ENCODE data around the gene C1orf21. TPM values are rescaled to one million over a fixed set of nuclear protein-coding genes. Genes with fewer than 3 reads are reported as not detected.

The C1orf21 gene
- total RNA-seq, 2 experiments from 2014 or later = 1.9 to 2.2 TPM

GRCh38 chr1:184422490-184423233 is 35.8 kb downstream of the C1orf21 start:
- no peak overlapping the region for H3K27ac Mint-ChIP-seq
- CTCF ChIA-PET = no interaction called here
- no peak for DNase-seq
- POLR2A ChIA-PET = no interaction called here
- H3K4me1 Mint-ChIP-seq (ENCODE audit: low read depth) = no peaks in the 10 kb centered on the region
- intact Hi-C loops (cut with micrococcal nuclease) = no loop called here
- H3K4me3 Mint-ChIP-seq = no peak overlapping the region
- no peaks in the 10 kb centered on the region for H3K36me3 Mint-ChIP-seq
- no peaks in the 10 kb centered on the region for H3K9me3 Mint-ChIP-seq
- peaks cover 18% of the 10 kb centered on the region for H3K27me3 Mint-ChIP-seq

GRCh38 chr1:184423649-184424048 is 36.8 kb downstream of the C1orf21 start:
- no peak for DNase-seq
- Mint-ChIP-seq H3K4me1 (ENCODE audit: low read depth) (no peaks in the 10 kb centered on the region), H3K9me3 (no peaks in the 10 kb centered on the region), H3K27ac (no peak overlapping the region), H3K36me3 (no peaks in the 10 kb centered on the region), H3K27me3 (peaks cover 17% of the 10 kb centered on the region), H3K4me3 (no peak overlapping the region)
- POLR2A ChIA-PET = no interaction called here
- intact Hi-C loops (cut with micrococcal nuclease) = no loop called here
- CTCF ChIA-PET = no interaction called here

- no peak overlapping the region for H3K27ac Mint-ChIP-seq
- ChIA-PET CTCF (no interaction called here), POLR2A (no interaction called here)
- peaks cover 15% of the 10 kb centered on the region for H3K27me3 Mint-ChIP-seq
- H3K36me3 Mint-ChIP-seq = no peaks in the 10 kb centered on the region
- H3K9me3 Mint-ChIP-seq = no peaks in the 10 kb centered on the region
- intact Hi-C loops (cut with micrococcal nuclease) = no loop called here
- H3K4me3 Mint-ChIP-seq = no peak overlapping the region
- no peak for DNase-seq
- no peaks in the 10 kb centered on the region for H3K4me1 Mint-ChIP-seq (ENCODE audit: low read depth)
Observed at GRCh38 chr1:184424157-184424556, 37.3 kb downstream of the C1orf21 start.

GRCh38 chr1:184424945-184425344 is 38.1 kb downstream of the C1orf21 start:
- CTCF ChIA-PET = no interaction called here
- Mint-ChIP-seq H3K27me3 (peaks cover 14% of the 10 kb centered on the region), H3K27ac (no peak overlapping the region), H3K36me3 (no peaks in the 10 kb centered on the region), H3K4me3 (no peak overlapping the region), H3K9me3 (no peaks in the 10 kb centered on the region), H3K4me1 (ENCODE audit: low read depth) (no peaks in the 10 kb centered on the region)
- intact Hi-C loops (cut with micrococcal nuclease) = no loop called here
- POLR2A ChIA-PET = no interaction called here
- DNase-seq = no peak

GRCh38 chr1:184425449-184426277 is 38.8 kb downstream of the C1orf21 start:
- H3K4me1 Mint-ChIP-seq (ENCODE audit: low read depth) = no peaks in the 10 kb centered on the region
- H3K27me3 Mint-ChIP-seq = peaks cover 14% of the 10 kb centered on the region
- H3K36me3 Mint-ChIP-seq = no peaks in the 10 kb centered on the region
- H3K4me3 Mint-ChIP-seq = no peak overlapping the region
- CTCF ChIA-PET = no interaction called here
- no peak for DNase-seq
- H3K9me3 Mint-ChIP-seq = no peaks in the 10 kb centered on the region
- POLR2A ChIA-PET = no interaction called here
- H3K27ac Mint-ChIP-seq = no peak overlapping the region
- intact Hi-C loops (cut with micrococcal nuclease) = no loop called here

GRCh38 chr1:184426278-184426674 is 39.4 kb downstream of the C1orf21 start:
- Mint-ChIP-seq H3K27me3 (peaks cover 14% of the 10 kb centered on the region), H3K9me3 (no peaks in the 10 kb centered on the region), H3K4me1 (ENCODE audit: low read depth) (no peaks in the 10 kb centered on the region), H3K27ac (no peak overlapping the region), H3K36me3 (no peaks in the 10 kb centered on the region), H3K4me3 (no peak overlapping the region)
- CTCF ChIA-PET = no interaction called here
- intact Hi-C loops (cut with micrococcal nuclease) = no loop called here
- no peak for DNase-seq
- POLR2A ChIA-PET = no interaction called here

GRCh38 chr1:184427722-184428121 is 40.9 kb downstream of the C1orf21 start:
- Mint-ChIP-seq H3K4me1 (ENCODE audit: low read depth) (no peaks in the 10 kb centered on the region), H3K27ac (no peak overlapping the region), H3K9me3 (peaks cover 6% of the 10 kb centered on the region), H3K36me3 (no peaks in the 10 kb centered on the region), H3K27me3 (peaks cover 14% of the 10 kb centered on the region), H3K4me3 (no peak overlapping the region)
- no peak for DNase-seq
- ChIA-PET POLR2A (no interaction called here), CTCF (no interaction called here)
- intact Hi-C loops (cut with micrococcal nuclease) = no loop called here

- intact Hi-C loops (cut with micrococcal nuclease) = no loop called here
- Mint-ChIP-seq H3K4me1 (ENCODE audit: low read depth) (no peaks in the 10 kb centered on the region), H3K27ac (no peak overlapping the region), H3K4me3 (no peak overlapping the region), H3K27me3 (peaks cover 12% of the 10 kb centered on the region), H3K36me3 (no peaks in the 10 kb centered on the region), H3K9me3 (peaks cover 6% of the 10 kb centered on the region)
- ChIA-PET POLR2A (no interaction called here), CTCF (no interaction called here)
- no peak for DNase-seq
Observed at GRCh38 chr1:184428604-184429003, 41.8 kb downstream of the C1orf21 start.

GRCh38 chr1:184429335-184429734 is 42.5 kb downstream of the C1orf21 start:
- intact Hi-C loops (cut with micrococcal nuclease) = no loop called here
- Mint-ChIP-seq H3K9me3 (peaks cover 6% of the 10 kb centered on the region), H3K4me1 (ENCODE audit: low read depth) (no peaks in the 10 kb centered on the region), H3K36me3 (no peaks in the 10 kb centered on the region), H3K27ac (no peak overlapping the region), H3K27me3 (peaks cover 9% of the 10 kb centered on the region), H3K4me3 (no peak overlapping the region)
- no peak for DNase-seq
- POLR2A ChIA-PET = no interaction called here
- CTCF ChIA-PET = no interaction called here

- intact Hi-C loops (cut with micrococcal nuclease) = no loop called here
- POLR2A ChIA-PET = no interaction called here
- Mint-ChIP-seq H3K9me3 (peaks cover 6% of the 10 kb centered on the region), H3K4me3 (no peak overlapping the region), H3K4me1 (ENCODE audit: low read depth) (no peaks in the 10 kb centered on the region), H3K36me3 (no peaks in the 10 kb centered on the region), H3K27me3 (peaks cover 4% of the 10 kb centered on the region), H3K27ac (no peak overlapping the region)
- DNase-seq = no peak
- CTCF ChIA-PET = no interaction called here
Observed at GRCh38 chr1:184433956-184434502, 47.2 kb downstream of the C1orf21 start.

GRCh38 chr1:184437291-184437690 is 50.5 kb downstream of the C1orf21 start:
- Mint-ChIP-seq H3K36me3 (no peaks in the 10 kb centered on the region), H3K9me3 (no peaks in the 10 kb centered on the region), H3K27me3 (peaks cover 7% of the 10 kb centered on the region), H3K4me1 (ENCODE audit: low read depth) (no peaks in the 10 kb centered on the region), H3K4me3 (no peak overlapping the region), H3K27ac (no peak overlapping the region)
- CTCF ChIA-PET = no interaction called here
- no peak for DNase-seq
- POLR2A ChIA-PET = no interaction called here
- intact Hi-C loops (cut with micrococcal nuclease) = no loop called here

GRCh38 chr1:184438363-184438762 is 51.5 kb downstream of the C1orf21 start:
- intact Hi-C loops (cut with micrococcal nuclease) = no loop called here
- no peak for DNase-seq
- CTCF ChIA-PET = no interaction called here
- H3K4me1 Mint-ChIP-seq (ENCODE audit: low read depth) = no peaks in the 10 kb centered on the region
- H3K27me3 Mint-ChIP-seq = peaks cover 4% of the 10 kb centered on the region
- POLR2A ChIA-PET = no interaction called here
- H3K9me3 Mint-ChIP-seq = no peaks in the 10 kb centered on the region
- H3K27ac Mint-ChIP-seq = no peak overlapping the region
- H3K36me3 Mint-ChIP-seq = no peaks in the 10 kb centered on the region
- no peak overlapping the region for H3K4me3 Mint-ChIP-seq

- no peak for DNase-seq
- no peak overlapping the region for H3K27ac Mint-ChIP-seq
- H3K27me3 Mint-ChIP-seq = peaks cover 2% of the 10 kb centered on the region
- no peak overlapping the region for H3K4me3 Mint-ChIP-seq
- intact Hi-C loops (cut with micrococcal nuclease) = no loop called here
- no peaks in the 10 kb centered on the region for H3K9me3 Mint-ChIP-seq
- H3K4me1 Mint-ChIP-seq (ENCODE audit: low read depth) = no peaks in the 10 kb centered on the region
- CTCF ChIA-PET = no interaction called here
- no peaks in the 10 kb centered on the region for H3K36me3 Mint-ChIP-seq
- POLR2A ChIA-PET = no interaction called here
Observed at GRCh38 chr1:184442260-184442659, 55.4 kb downstream of the C1orf21 start.
